ENCODE data around the gene PIM3. TPM values are rescaled to one million over a fixed set of nuclear protein-coding genes. Genes with fewer than 3 reads are reported as not detected.

The PIM3 gene
- total RNA-seq, 1 experiment from 2014 or later = 42.9 TPM

DNA sequence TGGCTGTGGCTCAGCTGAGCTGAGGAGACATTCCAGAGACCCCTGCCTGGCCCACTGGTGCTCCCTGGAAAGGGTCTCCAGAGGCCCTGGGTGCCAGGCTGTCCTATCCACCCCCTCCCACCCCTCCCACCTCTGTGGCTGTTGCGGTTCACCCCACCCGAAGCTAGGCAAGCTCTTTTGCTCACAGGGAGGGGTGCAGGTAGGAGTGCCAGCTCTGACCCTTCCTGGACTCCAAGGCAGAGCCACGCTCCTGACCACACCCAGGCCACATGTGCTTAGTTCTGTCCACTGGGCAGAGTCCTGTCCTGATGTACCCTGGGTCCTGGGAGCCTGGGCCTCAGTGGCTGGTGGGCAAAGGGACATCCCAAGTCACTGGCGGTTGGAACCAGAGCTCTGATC, 35.5 kb downstream of the PIM3 start:
- DNase-seq (ENCODE audit: low spot score) = no peak
- POLR2A ChIA-PET = no interaction called here
- Mint-ChIP-seq H3K4me3 (no peak overlapping the region), H3K4me1 (peaks cover 9% of the 10 kb centered on the region), H3K27me3 (ENCODE audit: low read depth) (peaks cover 25% of the 10 kb centered on the region), H3K9me3 (peaks cover 5% of the 10 kb centered on the region), H3K27ac (no peak overlapping the region), H3K36me3 (peaks cover 2% of the 10 kb centered on the region; the same call in 1 of the 2 replicates)
- no peak for ATAC-seq
- TF ChIP-seq, protein P1, sequence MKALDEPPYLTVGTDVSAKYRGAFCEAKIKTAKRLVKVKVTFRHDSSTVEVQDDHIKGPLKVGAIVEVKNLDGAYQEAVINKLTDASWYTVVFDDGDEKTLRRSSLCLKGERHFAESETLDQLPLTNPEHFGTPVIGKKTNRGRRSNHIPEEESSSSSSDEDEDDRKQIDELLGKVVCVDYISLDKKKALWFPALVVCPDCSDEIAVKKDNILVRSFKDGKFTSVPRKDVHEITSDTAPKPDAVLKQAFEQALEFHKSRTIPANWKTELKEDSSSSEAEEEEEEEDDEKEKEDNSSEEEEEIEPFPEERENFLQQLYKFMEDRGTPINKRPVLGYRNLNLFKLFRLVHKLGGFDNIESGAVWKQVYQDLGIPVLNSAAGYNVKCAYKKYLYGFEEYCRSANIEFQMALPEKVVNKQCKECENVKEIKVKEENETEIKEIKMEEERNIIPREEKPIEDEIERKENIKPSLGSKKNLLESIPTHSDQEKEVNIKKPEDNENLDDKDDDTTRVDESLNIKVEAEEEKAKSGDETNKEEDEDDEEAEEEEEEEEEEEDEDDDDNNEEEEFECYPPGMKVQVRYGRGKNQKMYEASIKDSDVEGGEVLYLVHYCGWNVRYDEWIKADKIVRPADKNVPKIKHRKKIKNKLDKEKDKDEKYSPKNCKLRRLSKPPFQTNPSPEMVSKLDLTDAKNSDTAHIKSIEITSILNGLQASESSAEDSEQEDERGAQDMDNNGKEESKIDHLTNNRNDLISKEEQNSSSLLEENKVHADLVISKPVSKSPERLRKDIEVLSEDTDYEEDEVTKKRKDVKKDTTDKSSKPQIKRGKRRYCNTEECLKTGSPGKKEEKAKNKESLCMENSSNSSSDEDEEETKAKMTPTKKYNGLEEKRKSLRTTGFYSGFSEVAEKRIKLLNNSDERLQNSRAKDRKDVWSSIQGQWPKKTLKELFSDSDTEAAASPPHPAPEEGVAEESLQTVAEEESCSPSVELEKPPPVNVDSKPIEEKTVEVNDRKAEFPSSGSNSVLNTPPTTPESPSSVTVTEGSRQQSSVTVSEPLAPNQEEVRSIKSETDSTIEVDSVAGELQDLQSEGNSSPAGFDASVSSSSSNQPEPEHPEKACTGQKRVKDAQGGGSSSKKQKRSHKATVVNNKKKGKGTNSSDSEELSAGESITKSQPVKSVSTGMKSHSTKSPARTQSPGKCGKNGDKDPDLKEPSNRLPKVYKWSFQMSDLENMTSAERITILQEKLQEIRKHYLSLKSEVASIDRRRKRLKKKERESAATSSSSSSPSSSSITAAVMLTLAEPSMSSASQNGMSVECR (CRISPR knock-in tag; IDR thresholded peaks at IDR 0.05; ENCODE audit: borderline replicate concordance) = no peak
- no peak for TF ChIP-seq SMAD3 (CRISPR knock-in tag; IDR thresholded peaks at IDR 0.05; ENCODE audit: borderline replicate concordance)
- no peak for TF ChIP-seq ESRRA (CRISPR knock-in tag; IDR thresholded peaks at IDR 0.05; ENCODE audit: borderline replicate concordance)
- TF ChIP-seq, protein P2, sequence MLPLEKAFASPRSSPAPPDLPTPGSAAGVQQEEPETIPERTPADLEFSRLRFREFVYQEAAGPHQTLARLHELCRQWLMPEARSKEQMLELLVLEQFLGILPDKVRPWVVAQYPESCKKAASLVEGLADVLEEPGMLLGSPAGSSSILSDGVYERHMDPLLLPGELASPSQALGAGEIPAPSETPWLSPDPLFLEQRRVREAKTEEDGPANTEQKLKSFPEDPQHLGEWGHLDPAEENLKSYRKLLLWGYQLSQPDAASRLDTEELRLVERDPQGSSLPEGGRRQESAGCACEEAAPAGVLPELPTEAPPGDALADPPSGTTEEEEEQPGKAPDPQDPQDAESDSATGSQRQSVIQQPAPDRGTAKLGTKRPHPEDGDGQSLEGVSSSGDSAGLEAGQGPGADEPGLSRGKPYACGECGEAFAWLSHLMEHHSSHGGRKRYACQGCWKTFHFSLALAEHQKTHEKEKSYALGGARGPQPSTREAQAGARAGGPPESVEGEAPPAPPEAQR (CRISPR knock-in tag; IDR thresholded peaks at IDR 0.05) = no peak
- no peak for TF ChIP-seq CBFB (CRISPR knock-in tag; IDR thresholded peaks at IDR 0.05; ENCODE audit: low read depth)
- CTCF ChIA-PET = interaction anchor here (1.0 to 5.5 kb wide), 3 partner anchors 35 to 624 kb away, joined by 5 to 50 read pairs (median 9); no protein-coding TSS in a partner anchor

DNA sequence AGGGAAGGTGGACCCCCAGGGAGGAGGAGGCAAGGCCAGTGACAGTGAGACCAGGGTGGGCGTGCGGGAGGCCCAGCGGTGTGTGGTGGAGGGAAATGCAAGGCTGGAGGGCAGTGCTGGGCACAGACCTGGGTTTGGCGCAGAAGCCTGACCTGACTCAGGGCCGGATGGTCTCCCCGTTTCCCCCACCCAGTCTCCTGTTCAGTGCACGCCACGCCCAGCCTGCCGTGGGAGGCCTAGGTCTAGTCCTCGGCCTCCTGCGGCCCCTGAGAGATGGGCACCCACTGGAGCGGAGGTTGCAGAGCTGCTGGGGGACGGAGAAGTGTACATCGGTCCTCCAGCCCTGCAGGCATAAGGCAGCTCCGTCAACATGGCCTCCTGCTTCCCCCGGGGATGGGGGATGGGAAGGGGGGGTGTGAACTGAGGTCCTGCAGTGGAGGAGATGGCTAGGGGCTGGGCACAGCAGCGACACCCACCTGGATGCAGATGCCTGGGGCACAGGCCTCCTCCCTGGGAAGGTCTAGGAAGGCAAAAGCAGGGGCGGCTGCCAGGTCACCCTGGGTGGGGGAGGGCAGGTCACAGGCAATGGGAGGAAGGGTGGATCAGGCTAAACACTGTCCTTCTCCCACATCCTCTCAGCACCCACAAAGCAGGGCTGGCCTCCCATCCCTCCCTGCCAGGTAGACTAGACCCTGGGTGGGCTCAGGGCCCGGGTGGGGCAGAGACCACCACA, 36.1 kb downstream of the PIM3 start:
- Mint-ChIP-seq H3K36me3 (no peaks in the 10 kb centered on the region), H3K9me3 (0 out of 2 replicates have a peak, but pooled peaks cover 1% of the 10 kb centered on the region), H3K4me3 (no peak overlapping the region), H3K27ac (no peak overlapping the region), H3K4me1 (peaks cover 9% of the 10 kb centered on the region), H3K27me3 (ENCODE audit: low read depth) (peaks cover 28% of the 10 kb centered on the region)
- ChIA-PET CTCF (interaction anchor here (1.0 to 5.5 kb wide), 3 partner anchors 34 to 623 kb away, joined by 5 to 50 read pairs (median 9); no protein-coding TSS in a partner anchor), POLR2A (no interaction called here)
- ATAC-seq (no peak), DNase-seq (ENCODE audit: low spot score) (no peak)
- TF ChIP-seq JAZF1 (CRISPR knock-in tag; IDR thresholded peaks at IDR 0.05) = no peak
- TF ChIP-seq, protein P3, sequence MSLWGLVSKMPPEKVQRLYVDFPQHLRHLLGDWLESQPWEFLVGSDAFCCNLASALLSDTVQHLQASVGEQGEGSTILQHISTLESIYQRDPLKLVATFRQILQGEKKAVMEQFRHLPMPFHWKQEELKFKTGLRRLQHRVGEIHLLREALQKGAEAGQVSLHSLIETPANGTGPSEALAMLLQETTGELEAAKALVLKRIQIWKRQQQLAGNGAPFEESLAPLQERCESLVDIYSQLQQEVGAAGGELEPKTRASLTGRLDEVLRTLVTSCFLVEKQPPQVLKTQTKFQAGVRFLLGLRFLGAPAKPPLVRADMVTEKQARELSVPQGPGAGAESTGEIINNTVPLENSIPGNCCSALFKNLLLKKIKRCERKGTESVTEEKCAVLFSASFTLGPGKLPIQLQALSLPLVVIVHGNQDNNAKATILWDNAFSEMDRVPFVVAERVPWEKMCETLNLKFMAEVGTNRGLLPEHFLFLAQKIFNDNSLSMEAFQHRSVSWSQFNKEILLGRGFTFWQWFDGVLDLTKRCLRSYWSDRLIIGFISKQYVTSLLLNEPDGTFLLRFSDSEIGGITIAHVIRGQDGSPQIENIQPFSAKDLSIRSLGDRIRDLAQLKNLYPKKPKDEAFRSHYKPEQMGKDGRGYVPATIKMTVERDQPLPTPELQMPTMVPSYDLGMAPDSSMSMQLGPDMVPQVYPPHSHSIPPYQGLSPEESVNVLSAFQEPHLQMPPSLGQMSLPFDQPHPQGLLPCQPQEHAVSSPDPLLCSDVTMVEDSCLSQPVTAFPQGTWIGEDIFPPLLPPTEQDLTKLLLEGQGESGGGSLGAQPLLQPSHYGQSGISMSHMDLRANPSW (CRISPR knock-in tag; conservative IDR thresholded peaks at IDR 0.05; ENCODE audit: low read depth) = no peak
- TF ChIP-seq NR3C1 (CRISPR knock-in tag; conservative IDR thresholded peaks at IDR 0.05; ENCODE audit: low read depth) = no peak
- TF ChIP-seq, protein P4, sequence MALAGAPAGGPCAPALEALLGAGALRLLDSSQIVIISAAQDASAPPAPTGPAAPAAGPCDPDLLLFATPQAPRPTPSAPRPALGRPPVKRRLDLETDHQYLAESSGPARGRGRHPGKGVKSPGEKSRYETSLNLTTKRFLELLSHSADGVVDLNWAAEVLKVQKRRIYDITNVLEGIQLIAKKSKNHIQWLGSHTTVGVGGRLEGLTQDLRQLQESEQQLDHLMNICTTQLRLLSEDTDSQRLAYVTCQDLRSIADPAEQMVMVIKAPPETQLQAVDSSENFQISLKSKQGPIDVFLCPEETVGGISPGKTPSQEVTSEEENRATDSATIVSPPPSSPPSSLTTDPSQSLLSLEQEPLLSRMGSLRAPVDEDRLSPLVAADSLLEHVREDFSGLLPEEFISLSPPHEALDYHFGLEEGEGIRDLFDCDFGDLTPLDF (CRISPR knock-in tag; IDR thresholded peaks at IDR 0.05) = no peak
- TF ChIP-seq NR1H2 (CRISPR knock-in tag; IDR thresholded peaks at IDR 0.05) = no peak
- TF ChIP-seq, protein P5, sequence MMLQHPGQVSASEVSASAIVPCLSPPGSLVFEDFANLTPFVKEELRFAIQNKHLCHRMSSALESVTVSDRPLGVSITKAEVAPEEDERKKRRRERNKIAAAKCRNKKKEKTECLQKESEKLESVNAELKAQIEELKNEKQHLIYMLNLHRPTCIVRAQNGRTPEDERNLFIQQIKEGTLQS (CRISPR knock-in tag; conservative IDR thresholded peaks at IDR 0.05) = no peak
- TF ChIP-seq, protein P6, sequence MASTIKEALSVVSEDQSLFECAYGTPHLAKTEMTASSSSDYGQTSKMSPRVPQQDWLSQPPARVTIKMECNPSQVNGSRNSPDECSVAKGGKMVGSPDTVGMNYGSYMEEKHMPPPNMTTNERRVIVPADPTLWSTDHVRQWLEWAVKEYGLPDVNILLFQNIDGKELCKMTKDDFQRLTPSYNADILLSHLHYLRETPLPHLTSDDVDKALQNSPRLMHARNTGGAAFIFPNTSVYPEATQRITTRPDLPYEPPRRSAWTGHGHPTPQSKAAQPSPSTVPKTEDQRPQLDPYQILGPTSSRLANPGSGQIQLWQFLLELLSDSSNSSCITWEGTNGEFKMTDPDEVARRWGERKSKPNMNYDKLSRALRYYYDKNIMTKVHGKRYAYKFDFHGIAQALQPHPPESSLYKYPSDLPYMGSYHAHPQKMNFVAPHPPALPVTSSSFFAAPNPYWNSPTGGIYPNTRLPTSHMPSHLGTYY (CRISPR knock-in tag; IDR thresholded peaks at IDR 0.05) = no peak
- TF ChIP-seq, protein P7, sequence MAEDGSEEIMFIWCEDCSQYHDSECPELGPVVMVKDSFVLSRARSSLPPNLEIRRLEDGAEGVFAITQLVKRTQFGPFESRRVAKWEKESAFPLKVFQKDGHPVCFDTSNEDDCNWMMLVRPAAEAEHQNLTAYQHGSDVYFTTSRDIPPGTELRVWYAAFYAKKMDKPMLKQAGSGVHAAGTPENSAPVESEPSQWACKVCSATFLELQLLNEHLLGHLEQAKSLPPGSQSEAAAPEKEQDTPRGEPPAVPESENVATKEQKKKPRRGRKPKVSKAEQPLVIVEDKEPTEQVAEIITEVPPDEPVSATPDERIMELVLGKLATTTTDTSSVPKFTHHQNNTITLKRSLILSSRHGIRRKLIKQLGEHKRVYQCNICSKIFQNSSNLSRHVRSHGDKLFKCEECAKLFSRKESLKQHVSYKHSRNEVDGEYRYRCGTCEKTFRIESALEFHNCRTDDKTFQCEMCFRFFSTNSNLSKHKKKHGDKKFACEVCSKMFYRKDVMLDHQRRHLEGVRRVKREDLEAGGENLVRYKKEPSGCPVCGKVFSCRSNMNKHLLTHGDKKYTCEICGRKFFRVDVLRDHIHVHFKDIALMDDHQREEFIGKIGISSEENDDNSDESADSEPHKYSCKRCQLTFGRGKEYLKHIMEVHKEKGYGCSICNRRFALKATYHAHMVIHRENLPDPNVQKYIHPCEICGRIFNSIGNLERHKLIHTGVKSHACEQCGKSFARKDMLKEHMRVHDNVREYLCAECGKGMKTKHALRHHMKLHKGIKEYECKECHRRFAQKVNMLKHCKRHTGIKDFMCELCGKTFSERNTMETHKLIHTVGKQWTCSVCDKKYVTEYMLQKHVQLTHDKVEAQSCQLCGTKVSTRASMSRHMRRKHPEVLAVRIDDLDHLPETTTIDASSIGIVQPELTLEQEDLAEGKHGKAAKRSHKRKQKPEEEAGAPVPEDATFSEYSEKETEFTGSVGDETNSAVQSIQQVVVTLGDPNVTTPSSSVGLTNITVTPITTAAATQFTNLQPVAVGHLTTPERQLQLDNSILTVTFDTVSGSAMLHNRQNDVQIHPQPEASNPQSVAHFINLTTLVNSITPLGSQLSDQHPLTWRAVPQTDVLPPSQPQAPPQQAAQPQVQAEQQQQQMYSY (CRISPR knock-in tag; IDR thresholded peaks at IDR 0.05) = no peak
- TF ChIP-seq ZNF219 (CRISPR knock-in tag; IDR thresholded peaks at IDR 0.05; ENCODE audit: borderline replicate concordance) = no peak
- TF ChIP-seq, protein P8, sequence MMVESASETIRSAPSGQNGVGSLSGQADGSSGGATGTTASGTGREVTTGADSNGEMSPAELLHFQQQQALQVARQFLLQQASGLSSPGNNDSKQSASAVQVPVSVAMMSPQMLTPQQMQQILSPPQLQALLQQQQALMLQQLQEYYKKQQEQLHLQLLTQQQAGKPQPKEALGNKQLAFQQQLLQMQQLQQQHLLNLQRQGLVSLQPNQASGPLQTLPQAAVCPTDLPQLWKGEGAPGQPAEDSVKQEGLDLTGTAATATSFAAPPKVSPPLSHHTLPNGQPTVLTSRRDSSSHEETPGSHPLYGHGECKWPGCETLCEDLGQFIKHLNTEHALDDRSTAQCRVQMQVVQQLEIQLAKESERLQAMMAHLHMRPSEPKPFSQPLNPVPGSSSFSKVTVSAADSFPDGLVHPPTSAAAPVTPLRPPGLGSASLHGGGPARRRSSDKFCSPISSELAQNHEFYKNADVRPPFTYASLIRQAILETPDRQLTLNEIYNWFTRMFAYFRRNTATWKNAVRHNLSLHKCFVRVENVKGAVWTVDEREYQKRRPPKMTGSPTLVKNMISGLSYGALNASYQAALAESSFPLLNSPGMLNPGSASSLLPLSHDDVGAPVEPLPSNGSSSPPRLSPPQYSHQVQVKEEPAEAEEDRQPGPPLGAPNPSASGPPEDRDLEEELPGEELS (CRISPR knock-in tag; IDR thresholded peaks at IDR 0.05) = no peak
